ENCODE results near the gene CPEB4.

Gene CPEB4

DNA sequence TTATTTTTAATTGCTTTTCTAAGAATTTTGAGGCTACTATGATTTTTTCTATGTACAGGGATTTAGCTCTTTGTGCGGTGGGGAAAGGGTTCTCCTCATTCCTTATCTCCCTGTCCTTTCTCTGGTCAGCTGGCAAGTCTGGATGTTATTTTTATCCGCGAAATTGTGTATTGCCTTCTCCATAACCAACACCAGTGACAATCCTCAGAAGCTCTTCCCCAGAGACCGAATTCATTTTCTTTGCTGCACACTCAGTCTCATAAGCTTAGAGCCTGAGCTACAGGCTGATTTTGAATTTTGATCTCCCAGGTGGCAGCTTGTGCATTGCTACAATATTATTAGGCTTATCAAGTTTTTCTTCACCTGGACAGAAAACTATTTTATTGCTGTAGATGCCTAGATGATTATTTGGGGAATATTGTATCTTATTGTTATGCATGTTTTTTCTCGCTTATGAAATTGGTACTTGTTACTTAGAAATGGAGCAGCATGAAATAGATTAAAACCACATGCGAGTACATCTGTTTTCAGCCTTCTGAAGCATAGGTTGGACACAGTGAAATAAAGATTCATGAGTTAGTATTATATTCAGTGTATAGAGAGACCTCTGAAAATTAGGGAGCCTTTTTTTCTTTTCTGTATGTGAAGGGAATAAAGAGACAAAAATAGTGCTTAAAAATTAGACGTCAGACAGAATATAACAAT, 27.3 kb downstream of the CPEB4 start:
- no peak for DNase-seq (ENCODE audit: low spot score)
- Histone ChIP-seq H3K27ac (no peak overlapping the region), H3K4me3 (no peak overlapping the region)
- TF ChIP-seq, protein P1, sequence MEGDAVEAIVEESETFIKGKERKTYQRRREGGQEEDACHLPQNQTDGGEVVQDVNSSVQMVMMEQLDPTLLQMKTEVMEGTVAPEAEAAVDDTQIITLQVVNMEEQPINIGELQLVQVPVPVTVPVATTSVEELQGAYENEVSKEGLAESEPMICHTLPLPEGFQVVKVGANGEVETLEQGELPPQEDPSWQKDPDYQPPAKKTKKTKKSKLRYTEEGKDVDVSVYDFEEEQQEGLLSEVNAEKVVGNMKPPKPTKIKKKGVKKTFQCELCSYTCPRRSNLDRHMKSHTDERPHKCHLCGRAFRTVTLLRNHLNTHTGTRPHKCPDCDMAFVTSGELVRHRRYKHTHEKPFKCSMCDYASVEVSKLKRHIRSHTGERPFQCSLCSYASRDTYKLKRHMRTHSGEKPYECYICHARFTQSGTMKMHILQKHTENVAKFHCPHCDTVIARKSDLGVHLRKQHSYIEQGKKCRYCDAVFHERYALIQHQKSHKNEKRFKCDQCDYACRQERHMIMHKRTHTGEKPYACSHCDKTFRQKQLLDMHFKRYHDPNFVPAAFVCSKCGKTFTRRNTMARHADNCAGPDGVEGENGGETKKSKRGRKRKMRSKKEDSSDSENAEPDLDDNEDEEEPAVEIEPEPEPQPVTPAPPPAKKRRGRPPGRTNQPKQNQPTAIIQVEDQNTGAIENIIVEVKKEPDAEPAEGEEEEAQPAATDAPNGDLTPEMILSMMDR (IDR thresholded peaks at IDR 0.05), result no peak

DNA sequence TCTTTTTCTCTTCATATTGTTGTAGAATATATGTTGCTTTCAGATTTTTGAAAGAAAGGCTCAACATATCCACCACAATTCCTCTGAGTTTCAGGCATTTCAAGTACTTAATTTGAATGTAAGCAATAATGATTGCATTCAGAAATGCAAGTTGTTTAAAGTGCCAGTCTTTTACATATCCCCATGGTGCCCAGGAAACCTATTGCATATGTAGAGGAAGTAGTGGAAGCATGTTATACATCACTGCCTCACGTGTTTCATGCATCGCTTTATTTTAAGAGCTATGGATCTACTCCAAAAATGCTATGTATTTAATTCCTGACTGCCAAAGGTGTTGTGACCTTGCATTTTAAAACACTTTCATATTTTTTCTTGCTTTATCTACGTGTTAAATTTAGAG, 28.1 kb downstream of the CPEB4 start:
- Histone ChIP-seq H3K27ac (no peak overlapping the region), H3K4me3 (no peak overlapping the region)
- no peak for DNase-seq (ENCODE audit: low spot score)

DNA sequence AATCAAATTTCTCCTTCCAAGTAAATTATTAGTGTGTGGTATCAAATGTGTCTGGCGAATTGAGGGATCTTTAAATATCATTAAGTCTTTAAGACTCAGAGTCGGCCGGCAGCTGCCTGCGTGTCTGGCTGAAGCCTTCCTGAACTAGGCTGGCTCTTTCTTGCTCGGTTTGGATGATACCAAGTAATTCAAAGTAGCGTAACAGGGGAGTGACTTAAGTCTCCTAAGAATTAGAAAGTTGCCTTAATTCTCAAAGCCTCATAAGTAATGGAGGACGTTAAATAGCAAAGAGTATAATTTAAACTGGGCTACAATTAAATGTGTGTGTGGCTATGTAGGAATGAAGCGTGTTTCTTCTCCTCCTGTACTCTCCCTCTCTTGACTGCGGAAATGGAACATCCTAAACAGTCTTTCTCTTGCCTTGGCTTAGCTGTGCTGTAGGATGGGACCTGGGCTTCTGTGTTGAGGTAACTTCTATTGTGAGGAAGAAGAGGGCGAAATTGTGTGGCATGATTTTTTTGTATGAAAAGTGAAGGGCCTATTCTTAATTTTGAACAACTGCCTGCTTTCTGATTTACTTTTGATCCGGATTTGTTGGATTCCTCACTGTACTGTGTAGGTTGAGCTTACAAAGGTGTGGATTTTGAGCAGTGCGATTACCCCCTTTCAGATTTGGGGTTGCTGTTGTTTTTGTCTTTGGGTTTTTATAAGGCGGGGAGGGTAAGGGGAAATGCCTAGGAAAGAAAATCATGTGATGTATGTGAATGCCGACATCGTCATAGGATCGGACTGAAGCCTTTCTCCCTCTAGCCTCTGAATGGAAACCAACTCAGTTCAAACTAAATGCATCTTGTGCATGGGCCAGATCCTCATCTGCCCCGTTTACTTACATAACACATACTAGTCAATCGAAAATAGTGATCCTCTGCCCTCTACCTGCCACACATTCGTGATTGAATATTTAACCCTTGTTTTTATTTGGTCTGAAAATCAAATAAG, 29.9 kb downstream of the CPEB4 start:
- TF ChIP-seq, protein P1 (IDR thresholded peaks at IDR 0.05), result no peak
- H3K27ac ChIP-seq, result peak overlapping the region; percentile 80 to 84
- H3K4me3 ChIP-seq, result peak overlapping the region; percentile 67
- no peak for DNase-seq (ENCODE audit: low spot score)

More for the DNA sequence above, 28.1 kb downstream of the CPEB4 start:
- TF ChIP-seq, protein P1 (IDR thresholded peaks at IDR 0.05), result no peak

DNA sequence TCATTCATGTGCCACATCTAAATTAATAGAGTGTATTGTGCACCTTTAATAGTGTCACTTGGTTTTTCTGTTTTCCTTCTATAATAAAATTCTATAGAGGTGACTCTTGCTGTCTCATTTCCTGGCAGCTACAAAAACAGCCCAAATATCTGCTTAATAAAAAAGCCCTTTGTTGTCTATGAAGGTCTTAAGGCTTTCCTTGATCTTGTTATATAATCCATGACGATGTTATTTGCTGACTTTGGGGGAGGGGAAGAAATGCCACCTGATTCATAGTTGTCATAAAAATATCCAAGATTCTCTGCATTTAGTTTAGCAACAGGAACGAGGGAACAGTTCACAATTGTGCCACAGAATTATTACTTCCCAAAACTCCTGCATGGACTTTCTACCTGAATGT, 31.3 kb downstream of the CPEB4 start:
- no peak for DNase-seq (ENCODE audit: low spot score)
- TF ChIP-seq, protein P1 (IDR thresholded peaks at IDR 0.05), result no peak
- H3K4me3 ChIP-seq, result no peak overlapping the region
- peak overlapping the region; percentile 62 to 80 for H3K27ac ChIP-seq

DNA sequence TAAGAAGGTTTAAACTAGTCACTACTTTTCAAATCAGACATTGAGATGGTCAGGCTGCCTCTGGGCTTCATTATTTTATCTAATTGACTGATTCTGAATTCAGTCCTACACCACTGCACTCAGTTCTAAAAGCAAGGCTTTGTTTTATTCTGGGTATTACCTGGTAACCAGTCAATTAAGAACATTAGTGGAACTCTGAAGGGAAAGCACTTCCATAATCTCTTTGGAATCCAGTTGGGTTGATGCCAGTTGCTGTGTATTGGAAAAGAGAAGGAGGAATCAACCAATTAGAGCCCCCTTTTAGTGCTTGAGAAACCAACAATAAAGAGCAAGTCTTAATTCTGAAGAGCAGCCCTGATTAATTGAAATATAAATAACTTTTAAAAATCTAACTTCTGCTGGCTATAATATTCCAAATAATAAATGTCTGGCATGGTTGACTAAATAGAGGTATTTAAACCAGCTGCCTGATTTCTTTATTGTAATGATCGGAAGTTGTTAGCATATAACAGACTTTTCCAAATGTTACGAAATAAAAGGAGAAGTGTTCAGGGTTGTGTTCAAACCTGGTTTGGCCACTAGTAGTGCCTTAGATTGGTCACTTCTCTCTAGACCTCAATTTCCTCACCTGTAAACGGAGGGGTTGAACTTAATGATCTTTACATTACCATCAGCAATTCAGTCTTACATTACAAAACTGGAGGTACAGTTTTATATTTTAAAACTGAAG, 32.0 kb downstream of the CPEB4 start:
- Histone ChIP-seq H3K4me3 (no peak overlapping the region), H3K27ac (peak overlapping the region; percentile 62 to 80)
- DNase-seq (ENCODE audit: low spot score), result no peak
- TF ChIP-seq, protein P1 (IDR thresholded peaks at IDR 0.05), result no peak

DNA sequence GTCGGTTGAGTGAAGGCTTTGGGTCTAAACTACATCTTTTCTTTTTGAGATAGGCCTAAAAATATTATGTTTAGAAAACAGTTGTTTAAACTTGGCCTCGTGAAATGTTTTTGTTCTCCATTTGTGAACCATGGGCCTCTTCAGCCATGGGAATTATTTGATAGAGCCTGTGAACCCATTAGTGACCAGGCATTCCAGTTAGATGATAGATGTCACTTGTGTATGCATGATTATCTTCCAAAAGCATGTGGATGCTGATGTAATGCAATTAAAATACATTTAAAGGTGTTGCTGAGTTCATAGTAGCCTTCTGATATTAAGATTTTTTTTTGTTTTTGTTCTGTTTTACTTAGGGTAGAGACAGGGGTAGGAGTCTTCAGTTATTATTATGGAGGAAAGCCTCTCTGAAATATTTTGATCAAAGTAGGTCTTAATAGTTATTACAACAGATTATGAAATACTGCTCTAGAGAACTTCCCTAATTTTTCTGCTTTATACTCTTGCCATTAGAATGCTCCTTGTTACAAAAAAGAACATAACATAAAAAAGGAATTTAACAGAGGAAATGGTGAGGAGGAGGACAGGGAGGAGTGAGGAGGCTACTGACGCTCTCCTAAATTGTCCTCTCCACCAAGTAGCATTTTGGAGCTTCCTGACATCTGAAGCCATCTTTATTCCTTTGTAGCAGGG, 32.9 kb downstream of the CPEB4 start:
- Histone ChIP-seq H3K27ac (peak overlapping the region; percentile 19 to 76), H3K4me3 (no peak overlapping the region)
- DNase-seq (ENCODE audit: low spot score), result no peak
- TF ChIP-seq, protein P1 (IDR thresholded peaks at IDR 0.05), result no peak

Measured in coronary artery (tissue), 2 donors.